ENCODE results near the gene CXXC4. TPM values are rescaled to one million over a fixed set of nuclear protein-coding genes. Genes with fewer than 3 reads are reported as not detected.

The CXXC4 gene
- total and polyA plus RNA-seq, 7 donors, result 0.45 to 4.3 (median 2.2) TPM

GRCh38 chr4:104500442-104500841 lies 5.7 kb upstream of the CXXC4 start:
- TF ChIP-seq POLR2A (IDR thresholded peaks at IDR 0.05) (no peak), CTCF (IDR thresholded peaks at IDR 0.05) (no peak), POLR2AphosphoS5 (IDR thresholded peaks at IDR 0.05) (no peak), EP300 (IDR thresholded peaks at IDR 0.05) (no peak)
- H3K36me3 ChIP-seq, result no peaks in the 10 kb centered on the region
- intact Hi-C loops (cut with DNase I), result no loop called here
- no peak overlapping the region for H3K4me3 ChIP-seq
- H3K4me1 ChIP-seq, result peaks cover 0 to 6% (median 0%) of the 10 kb centered on the region in 4 donors
- WGBS, 2 donors, result 34 to 48% methylated on average over 5 of the region's 5 CpGs
- no peaks in the 10 kb centered on the region for H3K9me3 ChIP-seq
- H3K27ac ChIP-seq, result no peak overlapping the region
- no peak for DNase-seq
- H3K27me3 ChIP-seq, result no peaks in the 10 kb centered on the region

GRCh38 chr4:104494185-104494584 lies 509 bp downstream of the CXXC4 start:
- TF ChIP-seq POLR2AphosphoS5 (IDR thresholded peaks at IDR 0.05) (no peak), EP300 (IDR thresholded peaks at IDR 0.05) (no peak), CTCF (IDR thresholded peaks at IDR 0.05) (no peak), POLR2A (IDR thresholded peaks at IDR 0.05) (no peak)
- 9 to 32% methylated on average over 5 of the region's 5 CpGs for WGBS, 2 donors
- no peaks in the 10 kb centered on the region for H3K9me3 ChIP-seq
- H3K27ac ChIP-seq, result peak overlapping the region; percentile 85 to 91 (median 88)
- peaks cover 0 to 33% (median 15%) of the 10 kb centered on the region in 4 donors for H3K4me1 ChIP-seq
- peak overlapping the region; percentile 44 to 60 (median 56) for H3K4me3 ChIP-seq
- intact Hi-C loops (cut with DNase I), result loop anchor here (5.0 to 10.0 kb wide), 2 partner anchors 98 to 651 kb away; partner anchors contain the start of gene TET2
- H3K36me3 ChIP-seq, result no peaks in the 10 kb centered on the region
- no peak for DNase-seq
- no peaks in the 10 kb centered on the region for H3K27me3 ChIP-seq

- no peaks in the 10 kb centered on the region for H3K9me3 ChIP-seq
- peak overlapping the region in 1 of 4 donors; percentile 55 for H3K4me3 ChIP-seq
- WGBS, 2 donors, result 78 to 85% methylated on average over 3 of the region's 3 CpGs
- DNase-seq, result no peak
- peak overlapping the region; percentile 85 to 91 (median 88) for H3K27ac ChIP-seq
- TF ChIP-seq POLR2AphosphoS5 (IDR thresholded peaks at IDR 0.05), result no peak
- no peak for TF ChIP-seq POLR2A (IDR thresholded peaks at IDR 0.05)
- no peak for TF ChIP-seq EP300 (IDR thresholded peaks at IDR 0.05)
- no peak for TF ChIP-seq CTCF (IDR thresholded peaks at IDR 0.05)
- H3K4me1 ChIP-seq, result peaks cover 0 to 33% (median 15%) of the 10 kb centered on the region in 4 donors
- H3K36me3 ChIP-seq, result no peaks in the 10 kb centered on the region
- H3K27me3 ChIP-seq, result no peaks in the 10 kb centered on the region
- intact Hi-C loops (cut with DNase I), result loop anchor here (5.0 to 10.0 kb wide), 2 partner anchors 99 to 652 kb away; partner anchors contain the start of gene TET2
Observed at GRCh38 chr4:104493081-104493831, 1.4 kb downstream of the CXXC4 start.

GRCh38 chr4:104492183-104492771 lies 2.4 kb downstream of the CXXC4 start:
- intact Hi-C loops (cut with DNase I), result loop anchor here (5.0 to 10.0 kb wide), 2 partner anchors 100 to 653 kb away; partner anchors contain the start of gene TET2
- TF ChIP-seq POLR2A (IDR thresholded peaks at IDR 0.05) (no peak), POLR2AphosphoS5 (IDR thresholded peaks at IDR 0.05) (no peak), CTCF (IDR thresholded peaks at IDR 0.05) (no peak), EP300 (IDR thresholded peaks at IDR 0.05) (no peak)
- Histone ChIP-seq H3K36me3 (no peaks in the 10 kb centered on the region), H3K27me3 (no peaks in the 10 kb centered on the region), H3K4me3 (peak overlapping the region; percentile 54 to 74 (median 68)), H3K4me1 (peaks cover 0 to 33% (median 15%) of the 10 kb centered on the region in 4 donors), H3K9me3 (no peaks in the 10 kb centered on the region), H3K27ac (peak overlapping the region; percentile 85 to 91 (median 88))
- DNase-seq, result no peak
- WGBS, 2 donors, result 3 to 8% methylated on average over 7 of the region's 7 CpGs
